A673 (cell line): Measurements from ENCODE around the gene CCDC159. TPM values are rescaled to one million over a fixed set of nuclear protein-coding genes. Genes with fewer than 3 reads are reported as not detected.

ENCODE experiments used
- BruUV-seq: library from RNA; stranded (reverse); fragments of 400-500 nt; replicated peaks from 2 replicates; lab custom pipeline; 2021; lab: Mats Ljungman, UMichigan
- CTCF ChIA-PET: fragments of 300-600 bp; sonication (Branson Sonifier 250); formaldehyde crosslinking; loops from one replicate; lab custom pipeline; 2022; ENCODE audit warnings: antibody characterized with exemption; lab: Charles Lee
- POLR2A ChIA-PET: fragments of 300-600 bp; sonication (Branson Sonifier 250); formaldehyde crosslinking; loops from one replicate; lab custom pipeline; 2022; ENCODE audit warnings: antibody characterized with exemption; ENCODE audit not compliant: low non-redundant PET; lab: Charles Lee
- DNase-seq: peaks from one replicate; pipeline ENCODE4 v3.0.0-alpha.2; 2015; ENCODE audit warnings: low spot score
- H3K27ac ChIP-seq: fragments of 200-600 bp; sonication (generic); 2 replicates; pipeline ENCODE4 v1.5.1; 2016; ENCODE audit warnings: mixed run types, low read depth, mild to moderate bottlenecking, mixed read lengths, antibody characterized with exemption, low read length; ENCODE audit not compliant: poor library complexity, severe bottlenecking
- H3K27me3 ChIP-seq: fragments of 200-600 bp; sonication (generic); replicated peaks from 2 replicates; pipeline ENCODE4 v1.6.1; 2017; ENCODE audit warnings: mixed run types, low read depth, mild to moderate bottlenecking, mixed read lengths, antibody characterized with exemption, low read length; ENCODE audit not compliant: insufficient read depth, poor library complexity
- H3K36me3 ChIP-seq: fragments of 200-600 bp; sonication (generic); 2 replicates; pipeline ENCODE4 v1.6.1; 2016; ENCODE audit warnings: mixed run types, mild to moderate bottlenecking, mixed read lengths, antibody characterized with exemption, low read length; ENCODE audit not compliant: insufficient read depth, poor library complexity, severe bottlenecking
- H3K4me1 ChIP-seq: fragments of 200-600 bp; sonication (generic); 2 replicates; pipeline ENCODE4 v1.6.1; 2017; ENCODE audit warnings: mixed run types, mild to moderate bottlenecking, mixed read lengths, antibody characterized with exemption, low read length; ENCODE audit not compliant: insufficient read depth, poor library complexity, severe bottlenecking
- H3K4me3 ChIP-seq: fragments of 200-600 bp; sonication (generic); 2 replicates; pipeline ENCODE4 v1.5.1; 2016; ENCODE audit warnings: low read depth, mixed run types, mild to moderate bottlenecking, mixed read lengths, low read length; ENCODE audit not compliant: poor library complexity, severe bottlenecking
- H3K9me3 ChIP-seq: fragments of 200-600 bp; sonication (generic); 2 replicates; pipeline ENCODE4 v1.6.1; 2016; ENCODE audit warnings: mixed run types, low read depth, mild to moderate bottlenecking, mixed read lengths, antibody characterized with exemption, low read length; ENCODE audit not compliant: poor library complexity, severe bottlenecking
- CTCF ChIP-seq: fragments of 300-800, 200-600 bp; sonication (generic); conservative IDR thresholded peaks from 2 replicates; pipeline ENCODE4 v1.5.1; 2017; ENCODE audit warnings: low read depth, mild to moderate bottlenecking, antibody characterized with exemption, low read length, moderate library complexity, mixed read lengths
- EZH2 ChIP-seq: fragments of 200-600 bp; sonication (generic); IDR thresholded peaks from 2 replicates; pipeline ENCODE4 v1.6.1; 2017; ENCODE audit warnings: borderline replicate concordance, low read depth, mild to moderate bottlenecking, mixed read lengths, antibody characterized with exemption, low read length; ENCODE audit not compliant: poor library complexity, severe bottlenecking
- intact Hi-C: fragments of 100-400 bp; cut with micrococcal nuclease; formaldehyde crosslinking; loops from one replicate; pipeline ENCODE4 v1.10.0; 2022; ENCODE audit not compliant: unreplicated experiment
- total RNA-seq: library from RNA; stranded (reverse); gene quantifications from 2 replicates; pipeline ENCODE4 v1.2.3, GENCODE V29; 2021

Gene CCDC159
- total RNA-seq, 1 experiment from 2014 or later = 7.9 TPM

- no TSS peak for BruUV-seq
Measured at GRCh38 chr19:11399667-11400066, 53.3 kb downstream of the CCDC159 start.

GRCh38 chr19:11400798-11401197, 54.5 kb downstream of the CCDC159 start:
- H3K27ac ChIP-seq = no peak overlapping the region
- CTCF ChIA-PET = no interaction called here
- H3K9me3 ChIP-seq = no peaks in the 10 kb centered on the region
- no peaks in the 10 kb centered on the region for H3K4me1 ChIP-seq
- no peaks in the 10 kb centered on the region for H3K27me3 ChIP-seq
- POLR2A ChIA-PET = no interaction called here
- intact Hi-C loops = no loop called here
- no peaks in the 10 kb centered on the region for H3K36me3 ChIP-seq
- TF ChIP-seq CTCF (no peak), EZH2 (no peak)
- H3K4me3 ChIP-seq = no peak overlapping the region
- BruUV-seq = no TSS peak
- DNase-seq = no peak

More at GRCh38 chr19:11399667-11400066, 53.3 kb downstream of the CCDC159 start:
- ChIA-PET CTCF (interaction anchor here (0.6 kb wide), 1 partner anchor 1278 kb away, joined by 3 read pairs; no protein-coding TSS in a partner anchor), POLR2A (no interaction called here)
- Histone ChIP-seq H3K9me3 (no peaks in the 10 kb centered on the region), H3K4me3 (no peak overlapping the region), H3K36me3 (no peaks in the 10 kb centered on the region), H3K4me1 (no peaks in the 10 kb centered on the region), H3K27ac (no peak overlapping the region), H3K27me3 (no peaks in the 10 kb centered on the region)
- TF ChIP-seq CTCF (no peak), EZH2 (no peak)
- intact Hi-C loops = no loop called here
- no peak for DNase-seq

GRCh38 chr19:11401808-11402543, 55.7 kb downstream of the CCDC159 start:
- H3K27ac ChIP-seq = no peak overlapping the region
- no peak for DNase-seq
- BruUV-seq = no TSS peak
- no peaks in the 10 kb centered on the region for H3K4me1 ChIP-seq
- TF ChIP-seq EZH2 (no peak), CTCF (no peak)
- CTCF ChIA-PET = interaction anchor here (0.6 kb wide), 1 partner anchor 142 kb away, joined by 5 read pairs; no protein-coding TSS in a partner anchor
- H3K36me3 ChIP-seq = no peaks in the 10 kb centered on the region
- H3K9me3 ChIP-seq = no peaks in the 10 kb centered on the region
- H3K27me3 ChIP-seq = no peaks in the 10 kb centered on the region
- POLR2A ChIA-PET = no interaction called here
- no peak overlapping the region for H3K4me3 ChIP-seq
- intact Hi-C loops = no loop called here

Other genes with a start within 250 kb of the CCDC159 start
- gene SPC24, start 190.7 kb upstream of the CCDC159 start, total RNA-seq = 97.6 and 107 TPM in 2 replicates
- 85.8 and 90.9 TPM in 2 replicates for gene KANK2, start 149.0 kb upstream of the CCDC159 start, total RNA-seq
- not detected in 2 replicates for gene ANGPTL8, start 106.9 kb upstream of the CCDC159 start, total RNA-seq
- gene DOCK6, start 84.0 kb upstream of the CCDC159 start, total RNA-seq = 15.6 and 24.5 TPM in 2 replicates
- gene TSPAN16, start 50.4 kb upstream of the CCDC159 start, total RNA-seq = not detected in 2 replicates
- 25.4 and 35.5 TPM in 2 replicates for gene RAB3D, start 6.9 kb upstream of the CCDC159 start, total RNA-seq
- 94.3 and 100 TPM in 2 replicates for gene TMEM205, start 251 bp upstream of the CCDC159 start, total RNA-seq
- 19.0 and 20.2 TPM in 2 replicates for gene PLPPR2, start 8.9 kb downstream of the CCDC159 start, total RNA-seq
- gene SWSAP1, start 28.1 kb downstream of the CCDC159 start, total RNA-seq = 2.5 and 3.3 TPM in 2 replicates
- 5.3 and 6.0 TPM in 2 replicates for gene EPOR, start 37.8 kb downstream of the CCDC159 start, total RNA-seq
- gene RGL3, start 72.8 kb downstream of the CCDC159 start, total RNA-seq = 0.28 TPM in 1 of 2 replicates, not detected in the other
- 0.39 and 1.4 TPM in 2 replicates for gene ODAD3, start 88.6 kb downstream of the CCDC159 start, total RNA-seq
- gene PRKCSH, start 89.1 kb downstream of the CCDC159 start, total RNA-seq = 456 and 468 TPM in 2 replicates
- 5.3 TPM in 2 replicates for gene ELAVL3, start 134.5 kb downstream of the CCDC159 start, total RNA-seq
- gene ZNF653, start 159.3 kb downstream of the CCDC159 start, total RNA-seq = 15.9 and 16.4 TPM in 2 replicates
- gene ECSIT, start 182.6 kb downstream of the CCDC159 start, total RNA-seq = 64.7 and 74.8 TPM in 2 replicates
- gene CNN1, start 192.3 kb downstream of the CCDC159 start, total RNA-seq = 0.60 TPM in 1 of 2 replicates, not detected in the other
- 83.5 and 97.9 TPM in 2 replicates for gene ELOF1, start 212.7 kb downstream of the CCDC159 start, total RNA-seq
- not detected in 2 replicates for gene ACP5, start 231.1 kb downstream of the CCDC159 start, total RNA-seq